Calu3 (cell line): ENCODE measurements around the gene CLDN20. TPM values are rescaled to one million over a fixed set of nuclear protein-coding genes. Genes with fewer than 3 reads are reported as not detected.

Experiments
- BruUV-seq: library from RNA; stranded (reverse); fragments of 400-500 nt; replicated peaks from 2 replicates; lab custom pipeline; 2021; lab: Mats Ljungman, UMichigan
- CTCF ChIA-PET: fragments of 300-600 bp; sonication (Branson Sonifier 250); formaldehyde crosslinking; loops from one replicate; lab custom pipeline; 2022; ENCODE audit warnings: antibody characterized with exemption; lab: Charles Lee
- DNase-seq: peaks from one replicate; pipeline ENCODE4 v3.0.0; 2022
- H3K27ac Mint-ChIP-seq: one replicate; pipeline ENCODE4 v1.8.0; 2022; ENCODE audit warnings: mixed read lengths; ENCODE audit not compliant: unreplicated experiment
- H3K27me3 Mint-ChIP-seq: one replicate; pipeline ENCODE4 v1.8.0; 2022; ENCODE audit warnings: mixed read lengths; ENCODE audit not compliant: unreplicated experiment
- H3K36me3 Mint-ChIP-seq: one replicate; pipeline ENCODE4 v1.8.0; 2022; ENCODE audit warnings: mild to moderate bottlenecking, moderate library complexity, mixed read lengths; ENCODE audit not compliant: insufficient read depth, unreplicated experiment
- H3K4me1 Mint-ChIP-seq: one replicate; pipeline ENCODE4 v1.8.0; 2022; ENCODE audit warnings: mild to moderate bottlenecking, low read depth, mixed read lengths; ENCODE audit not compliant: unreplicated experiment
- H3K4me3 Mint-ChIP-seq: one replicate; pipeline ENCODE4 v1.8.0; 2022; ENCODE audit warnings: mild to moderate bottlenecking, low read depth, moderate library complexity, mixed read lengths; ENCODE audit not compliant: unreplicated experiment
- H3K9me3 Mint-ChIP-seq: one replicate; pipeline ENCODE4 v1.8.0; 2022; ENCODE audit warnings: low read depth, mixed read lengths; ENCODE audit not compliant: unreplicated experiment
- intact Hi-C: fragments of 100-400 bp; cut with micrococcal nuclease; formaldehyde crosslinking; loops from one replicate; pipeline ENCODE4 v1.10.0; 2022; ENCODE audit not compliant: unreplicated experiment
- total RNA-seq: library from RNA; stranded (reverse); gene quantifications from 2 replicates; pipeline ENCODE4 v1.2.3, GENCODE V29; 2022
- TF ChIP-seq, protein P1 (sequence below): fragments of 200-600 bp; IDR thresholded peaks from one replicate; pipeline ENCODE4 v1.8.0; 2022; ENCODE audit warnings: antibody characterized with exemption; ENCODE audit not compliant: unreplicated experiment

Gene CLDN20
- total RNA-seq, 1 experiment from 2014 or later: not detected

DNA sequence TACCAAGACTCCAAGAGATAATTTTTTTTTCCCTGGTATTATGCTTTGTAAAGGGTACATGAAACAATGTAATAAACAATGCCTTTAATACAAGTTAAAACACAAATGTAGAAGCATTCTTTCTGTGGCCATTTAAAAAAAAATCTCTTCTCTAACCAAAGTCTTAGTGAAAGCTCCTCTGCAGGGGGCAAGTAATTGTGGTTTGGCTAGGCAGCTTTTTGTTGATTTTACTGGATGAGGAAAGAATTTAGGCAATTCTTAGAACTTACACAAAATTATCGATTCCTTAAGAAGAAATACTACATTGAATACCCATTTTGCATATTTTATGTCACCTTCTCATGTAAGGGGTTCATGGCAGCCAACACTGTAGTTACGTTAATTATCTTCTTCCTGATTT, 38.1 kb downstream of the CLDN20 start:
- Mint-ChIP-seq H3K4me1 (no peaks in the 10 kb centered on the region), H3K27me3 (no peaks in the 10 kb centered on the region), H3K9me3 (no peaks in the 10 kb centered on the region), H3K27ac (no peak overlapping the region), H3K36me3 (peaks cover 15% of the 10 kb centered on the region), H3K4me3 (no peak overlapping the region)
- TF ChIP-seq, protein P1, sequence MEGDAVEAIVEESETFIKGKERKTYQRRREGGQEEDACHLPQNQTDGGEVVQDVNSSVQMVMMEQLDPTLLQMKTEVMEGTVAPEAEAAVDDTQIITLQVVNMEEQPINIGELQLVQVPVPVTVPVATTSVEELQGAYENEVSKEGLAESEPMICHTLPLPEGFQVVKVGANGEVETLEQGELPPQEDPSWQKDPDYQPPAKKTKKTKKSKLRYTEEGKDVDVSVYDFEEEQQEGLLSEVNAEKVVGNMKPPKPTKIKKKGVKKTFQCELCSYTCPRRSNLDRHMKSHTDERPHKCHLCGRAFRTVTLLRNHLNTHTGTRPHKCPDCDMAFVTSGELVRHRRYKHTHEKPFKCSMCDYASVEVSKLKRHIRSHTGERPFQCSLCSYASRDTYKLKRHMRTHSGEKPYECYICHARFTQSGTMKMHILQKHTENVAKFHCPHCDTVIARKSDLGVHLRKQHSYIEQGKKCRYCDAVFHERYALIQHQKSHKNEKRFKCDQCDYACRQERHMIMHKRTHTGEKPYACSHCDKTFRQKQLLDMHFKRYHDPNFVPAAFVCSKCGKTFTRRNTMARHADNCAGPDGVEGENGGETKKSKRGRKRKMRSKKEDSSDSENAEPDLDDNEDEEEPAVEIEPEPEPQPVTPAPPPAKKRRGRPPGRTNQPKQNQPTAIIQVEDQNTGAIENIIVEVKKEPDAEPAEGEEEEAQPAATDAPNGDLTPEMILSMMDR: no peak
- DNase-seq: no peak
- CTCF ChIA-PET: no interaction called here
- BruUV-seq: no TSS peak
- intact Hi-C loops: no loop called here

DNA sequence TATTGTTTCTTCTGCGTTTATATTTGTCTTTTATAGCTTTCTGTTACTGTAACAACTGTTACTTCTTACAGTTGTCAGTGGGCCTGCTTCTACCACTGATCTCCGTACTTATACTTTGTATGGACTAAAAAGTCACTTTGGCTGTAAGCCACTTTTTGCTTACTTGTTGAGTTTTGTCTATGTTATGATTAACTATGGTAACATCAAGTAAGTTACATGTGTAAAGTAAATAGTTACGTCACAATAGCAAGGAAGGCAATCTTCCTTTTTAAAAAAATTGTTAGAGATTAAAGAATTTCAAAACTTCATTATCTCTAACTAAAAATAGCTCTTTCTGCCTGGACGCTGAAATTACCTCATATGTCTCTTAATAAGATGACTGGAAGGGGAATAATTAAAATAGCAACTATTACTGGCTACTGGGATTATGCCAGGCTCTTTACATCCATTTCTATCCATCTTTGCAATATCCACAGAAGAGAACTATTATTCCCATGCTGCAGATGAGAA, 39.6 kb downstream of the CLDN20 start:
- Mint-ChIP-seq H3K9me3 (no peaks in the 10 kb centered on the region), H3K36me3 (peaks cover 9% of the 10 kb centered on the region), H3K27ac (no peak overlapping the region), H3K4me1 (no peaks in the 10 kb centered on the region), H3K27me3 (no peaks in the 10 kb centered on the region), H3K4me3 (no peak overlapping the region)
- BruUV-seq: no TSS peak
- TF ChIP-seq, protein P1: no peak
- CTCF ChIA-PET: no interaction called here
- DNase-seq: no peak
- intact Hi-C loops: no loop called here

DNA sequence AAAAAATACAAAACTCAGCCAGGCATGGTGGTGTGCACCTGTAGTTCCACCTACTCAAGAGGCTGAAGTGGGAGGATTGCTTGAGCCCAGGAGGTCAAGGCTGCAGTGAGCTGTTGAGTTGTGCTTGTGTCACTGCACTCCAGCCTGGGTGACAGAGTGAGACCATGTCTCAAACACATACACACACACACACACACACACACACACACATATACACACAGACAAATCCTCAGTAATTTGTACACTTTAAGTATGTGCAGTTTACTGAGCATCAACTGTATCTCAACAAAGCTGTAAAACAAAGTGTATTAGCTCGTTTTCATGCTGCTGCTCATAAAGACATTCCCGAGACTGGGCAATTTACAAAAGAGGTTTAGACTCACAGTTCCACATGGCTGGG, 43.1 kb downstream of the CLDN20 start:
- Mint-ChIP-seq H3K36me3 (peaks cover 15% of the 10 kb centered on the region), H3K27me3 (no peaks in the 10 kb centered on the region), H3K4me3 (no peak overlapping the region), H3K9me3 (peaks cover 3% of the 10 kb centered on the region), H3K4me1 (peaks cover 7% of the 10 kb centered on the region), H3K27ac (no peak overlapping the region)
- TF ChIP-seq, protein P1: no peak
- no TSS peak for BruUV-seq
- no peak for DNase-seq
- CTCF ChIA-PET: interaction anchor here (1.3 kb wide), 1 partner anchor 439 kb away, joined by 4 read pairs; no protein-coding TSS in a partner anchor
- intact Hi-C loops: no loop called here

DNA sequence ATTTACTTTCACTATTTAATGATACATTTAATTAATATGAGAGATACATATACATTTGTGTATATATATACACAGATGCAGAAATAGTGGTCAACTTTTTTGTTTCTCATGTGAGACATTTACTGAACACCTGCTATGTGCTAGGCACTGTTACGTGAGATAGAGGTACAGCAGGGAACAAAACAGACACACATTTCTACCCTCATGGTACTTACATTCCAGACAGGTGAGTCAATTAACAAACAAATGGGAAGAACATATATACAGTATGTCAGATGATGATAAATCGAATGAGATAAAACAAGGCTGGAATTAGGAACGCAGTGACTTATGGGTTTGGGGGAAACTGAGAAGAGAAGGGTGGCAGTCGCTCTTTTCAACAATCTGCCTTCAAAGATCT, 45.3 kb downstream of the CLDN20 start:
- no peak overlapping the region for H3K27ac Mint-ChIP-seq
- CTCF ChIA-PET: no interaction called here
- no peaks in the 10 kb centered on the region for H3K27me3 Mint-ChIP-seq
- H3K4me1 Mint-ChIP-seq: peaks cover 7% of the 10 kb centered on the region
- BruUV-seq: no TSS peak
- DNase-seq: no peak
- intact Hi-C loops: no loop called here
- TF ChIP-seq, protein P1: no peak
- H3K4me3 Mint-ChIP-seq: no peak overlapping the region
- H3K9me3 Mint-ChIP-seq: peaks cover 3% of the 10 kb centered on the region
- peaks cover 17% of the 10 kb centered on the region for H3K36me3 Mint-ChIP-seq
